ENCODE measurements around the gene SUDS3. TPM values are rescaled to one million over a fixed set of nuclear protein-coding genes. Genes with fewer than 3 reads are reported as not detected.

Gene SUDS3
- total RNA-seq, 1 experiment from 2014 or later = 50.7 TPM

- no peaks in the 10 kb centered on the region for H3K27me3 ChIP-seq (ENCODE audit: insufficient read depth, low read depth)
- CTCF ChIA-PET = no interaction called here
- H3F3A ChIP-seq (ENCODE audit: insufficient read depth, low read depth) = no peaks in the 10 kb centered on the region
- H2AFZ ChIP-seq = no peak overlapping the region
- no peaks in the 10 kb centered on the region for H3K36me3 ChIP-seq (ENCODE audit: low read depth)
- TF ChIP-seq CTCF (conservative IDR thresholded peaks at IDR 0.05) (no peak), EZH2 (IDR thresholded peaks at IDR 0.05; ENCODE audit: low read depth) (no peak)
- no TSS peak for BruUV-seq (replicated peaks)
- H3K79me2 ChIP-seq (ENCODE audit: low read depth) = peaks cover 13% of the 10 kb centered on the region; the same call in 1 of the 2 replicates
- no peaks in the 10 kb centered on the region for H3K9me3 ChIP-seq (ENCODE audit: insufficient read depth, low read depth)
- intact Hi-C loops (cut with micrococcal nuclease; ENCODE audit: unreplicated experiment) = no loop called here
- no peaks in the 10 kb centered on the region for H4K20me1 ChIP-seq (ENCODE audit: insufficient read depth)
- H3K4me1 ChIP-seq (replicated peaks; ENCODE audit: insufficient read depth) = no peaks in the 10 kb centered on the region
- no peak overlapping the region for H3K4me3 ChIP-seq
- H3K4me2 ChIP-seq = no peak overlapping the region
- POLR2A ChIA-PET (ENCODE audit: unreplicated experiment) = no interaction called here
- DNase-seq = no peak
- no peaks in the 10 kb centered on the region for H3K9me2 ChIP-seq (ENCODE audit: insufficient read depth)
- H3K27ac ChIP-seq = no peak overlapping the region
Measured at GRCh38 chr12:118328486-118329330, 47.6 kb upstream of the SUDS3 start.

GRCh38 chr12:118330421-118331018, 45.8 kb upstream of the SUDS3 start:
- Histone ChIP-seq H3K4me2 (no peak overlapping the region), H3K4me1 (replicated peaks; ENCODE audit: insufficient read depth) (no peaks in the 10 kb centered on the region), H3K9me3 (ENCODE audit: insufficient read depth, low read depth) (no peaks in the 10 kb centered on the region), H3K4me3 (no peak overlapping the region), H4K20me1 (ENCODE audit: insufficient read depth) (no peaks in the 10 kb centered on the region), H3K9me2 (ENCODE audit: insufficient read depth) (no peaks in the 10 kb centered on the region), H3K27ac (no peak overlapping the region), H3K79me2 (ENCODE audit: low read depth) (peaks cover 13% of the 10 kb centered on the region; the same call in 1 of the 2 replicates), H3F3A (ENCODE audit: insufficient read depth, low read depth) (no peaks in the 10 kb centered on the region), H3K27me3 (ENCODE audit: insufficient read depth, low read depth) (no peaks in the 10 kb centered on the region), H2AFZ (no peak overlapping the region), H3K36me3 (ENCODE audit: low read depth) (no peaks in the 10 kb centered on the region)
- intact Hi-C loops (cut with micrococcal nuclease; ENCODE audit: unreplicated experiment) = no loop called here
- no peak for DNase-seq
- TF ChIP-seq CTCF (conservative IDR thresholded peaks at IDR 0.05) (no peak), EZH2 (IDR thresholded peaks at IDR 0.05; ENCODE audit: low read depth) (no peak)
- ChIA-PET POLR2A (ENCODE audit: unreplicated experiment) (no interaction called here), CTCF (no interaction called here)
- no TSS peak for BruUV-seq (replicated peaks)

GRCh38 chr12:118332511-118332910, 43.8 kb upstream of the SUDS3 start:
- no peaks in the 10 kb centered on the region; the same call in 1 of the 2 replicates for H3F3A ChIP-seq (ENCODE audit: insufficient read depth, low read depth)
- H3K27ac ChIP-seq = no peak overlapping the region
- peaks cover 11% of the 10 kb centered on the region for H3K4me1 ChIP-seq (replicated peaks; ENCODE audit: insufficient read depth)
- peaks cover 13% of the 10 kb centered on the region; the same call in 1 of the 2 replicates for H3K79me2 ChIP-seq (ENCODE audit: low read depth)
- no peaks in the 10 kb centered on the region for H3K9me2 ChIP-seq (ENCODE audit: insufficient read depth)
- TF ChIP-seq CTCF (conservative IDR thresholded peaks at IDR 0.05) (no peak), EZH2 (IDR thresholded peaks at IDR 0.05; ENCODE audit: low read depth) (no peak)
- no TSS peak for BruUV-seq (replicated peaks)
- DNase-seq = no peak
- H3K4me3 ChIP-seq = no peak overlapping the region
- H3K27me3 ChIP-seq (ENCODE audit: insufficient read depth, low read depth) = no peaks in the 10 kb centered on the region
- ChIA-PET CTCF (no interaction called here), POLR2A (ENCODE audit: unreplicated experiment) (no interaction called here)
- no peak overlapping the region for H3K4me2 ChIP-seq
- H2AFZ ChIP-seq = no peak overlapping the region
- H4K20me1 ChIP-seq (ENCODE audit: insufficient read depth) = no peaks in the 10 kb centered on the region
- H3K9me3 ChIP-seq (ENCODE audit: insufficient read depth, low read depth) = no peaks in the 10 kb centered on the region
- intact Hi-C loops (cut with micrococcal nuclease; ENCODE audit: unreplicated experiment) = no loop called here
- H3K36me3 ChIP-seq (ENCODE audit: low read depth) = no peaks in the 10 kb centered on the region

Measured in PC-9 (cell line).